Measurements from ENCODE around the gene ALDH2.

The ALDH2 gene

DNA sequence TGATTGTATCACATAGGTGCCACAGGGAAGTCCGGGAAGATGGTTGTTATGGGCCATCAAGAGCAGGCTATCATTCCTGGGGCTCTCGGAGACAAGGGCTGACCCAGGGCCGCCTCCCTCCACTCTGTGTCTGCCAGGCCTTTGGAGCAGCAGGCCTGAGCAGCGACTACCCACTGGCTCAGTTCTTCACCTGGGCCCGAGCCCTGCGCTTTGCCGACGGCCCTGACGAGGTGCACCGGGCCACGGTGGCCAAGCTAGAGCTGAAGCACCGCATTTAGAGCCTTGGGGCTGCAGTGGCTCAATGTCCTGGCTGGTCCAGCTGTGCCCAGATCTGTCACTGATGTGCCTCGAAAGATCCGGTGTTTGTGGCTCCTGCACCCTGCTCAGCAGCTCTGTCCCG lies 10.5 kb upstream of the ALDH2 start:
- Histone ChIP-seq H3K27me3 (ENCODE audit: insufficient read depth, low read length, poor library complexity) (no peaks in the 10 kb centered on the region), H2BK5ac (ENCODE audit: low read length) (no peak overlapping the region), H3K79me1 (ENCODE audit: low read length) (no peaks in the 10 kb centered on the region), H3K4me2 (ENCODE audit: low read length) (no peak overlapping the region), H3K36me3 (ENCODE audit: control insufficient read depth, insufficient read depth, low read length) (no peaks in the 10 kb centered on the region), H3K9ac (ENCODE audit: low read length) (no peak overlapping the region), H2BK15ac (replicated peaks; ENCODE audit: low read depth) (no peak overlapping the region), H2BK120ac (ENCODE audit: low read depth, low read length) (no peak overlapping the region), H4K8ac (ENCODE audit: low read depth, low read length) (no peak overlapping the region), H2AK5ac (ENCODE audit: low read length) (no peak overlapping the region), H3K4ac (ENCODE audit: low read depth, low read length) (no peak overlapping the region), H3K4me3 (ENCODE audit: low read length) (no peak overlapping the region), H3K23ac (ENCODE audit: low read length) (no peak overlapping the region), H3K18ac (ENCODE audit: low read length) (no peak overlapping the region), H3K27ac (ENCODE audit: low read depth, low read length) (no peak overlapping the region), H3K56ac (ENCODE audit: low read length) (no peak overlapping the region), H4K5ac (ENCODE audit: low read length) (no peak overlapping the region), H3K79me2 (ENCODE audit: control insufficient read depth, insufficient read depth, low read length) (no peaks in the 10 kb centered on the region), H3K4me1 (ENCODE audit: control insufficient read depth, low read depth, low read length) (peaks cover 3% of the 10 kb centered on the region)
- DNase-seq, result no peak
- no CpG with 5 or more reads among the region's 15 CpGs for WGBS (ENCODE audit: extremely low coverage, insufficient coverage, low lambda C conversion rate)

DNA sequence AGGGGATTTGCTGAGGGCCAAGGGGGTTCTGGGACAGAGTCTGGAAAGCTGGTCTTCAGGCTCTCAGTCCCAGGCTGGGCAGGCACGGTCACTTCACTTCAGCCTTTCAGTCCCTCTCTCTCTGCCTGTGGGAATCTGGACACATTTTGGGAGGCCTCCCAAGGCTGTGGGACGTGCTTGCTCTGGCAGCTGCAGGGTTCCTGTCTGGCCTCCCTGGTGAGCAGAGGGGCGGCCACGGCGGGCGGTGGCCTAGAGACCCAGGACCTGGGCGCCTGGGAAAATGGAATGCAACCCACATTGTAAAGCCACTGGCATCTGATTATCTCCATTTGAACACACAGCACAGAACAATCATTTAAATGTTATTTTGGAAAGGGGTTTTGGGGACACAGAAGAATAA lies 10.1 kb upstream of the ALDH2 start:
- Histone ChIP-seq H3K27me3 (ENCODE audit: insufficient read depth, low read length, poor library complexity) (no peaks in the 10 kb centered on the region), H3K23ac (ENCODE audit: low read length) (no peak overlapping the region), H3K27ac (ENCODE audit: low read depth, low read length) (no peak overlapping the region), H2BK15ac (replicated peaks; ENCODE audit: low read depth) (no peak overlapping the region), H2BK120ac (ENCODE audit: low read depth, low read length) (no peak overlapping the region), H3K4me2 (ENCODE audit: low read length) (no peak overlapping the region), H2AK5ac (ENCODE audit: low read length) (no peak overlapping the region), H3K18ac (ENCODE audit: low read length) (no peak overlapping the region), H3K9ac (ENCODE audit: low read length) (no peak overlapping the region), H3K56ac (ENCODE audit: low read length) (no peak overlapping the region), H4K8ac (ENCODE audit: low read depth, low read length) (no peak overlapping the region), H3K79me2 (ENCODE audit: control insufficient read depth, insufficient read depth, low read length) (no peaks in the 10 kb centered on the region), H3K4me3 (ENCODE audit: low read length) (no peak overlapping the region), H3K4ac (ENCODE audit: low read depth, low read length) (no peak overlapping the region), H4K5ac (ENCODE audit: low read length) (no peak overlapping the region), H3K79me1 (ENCODE audit: low read length) (no peaks in the 10 kb centered on the region), H3K4me1 (ENCODE audit: control insufficient read depth, low read depth, low read length) (peaks cover 3% of the 10 kb centered on the region), H3K36me3 (ENCODE audit: control insufficient read depth, insufficient read depth, low read length) (no peaks in the 10 kb centered on the region), H2BK5ac (ENCODE audit: low read length) (no peak overlapping the region)
- DNase-seq, result no peak
- WGBS (ENCODE audit: extremely low coverage, insufficient coverage, low lambda C conversion rate), result no CpG with 5 or more reads among the region's 7 CpGs

DNA sequence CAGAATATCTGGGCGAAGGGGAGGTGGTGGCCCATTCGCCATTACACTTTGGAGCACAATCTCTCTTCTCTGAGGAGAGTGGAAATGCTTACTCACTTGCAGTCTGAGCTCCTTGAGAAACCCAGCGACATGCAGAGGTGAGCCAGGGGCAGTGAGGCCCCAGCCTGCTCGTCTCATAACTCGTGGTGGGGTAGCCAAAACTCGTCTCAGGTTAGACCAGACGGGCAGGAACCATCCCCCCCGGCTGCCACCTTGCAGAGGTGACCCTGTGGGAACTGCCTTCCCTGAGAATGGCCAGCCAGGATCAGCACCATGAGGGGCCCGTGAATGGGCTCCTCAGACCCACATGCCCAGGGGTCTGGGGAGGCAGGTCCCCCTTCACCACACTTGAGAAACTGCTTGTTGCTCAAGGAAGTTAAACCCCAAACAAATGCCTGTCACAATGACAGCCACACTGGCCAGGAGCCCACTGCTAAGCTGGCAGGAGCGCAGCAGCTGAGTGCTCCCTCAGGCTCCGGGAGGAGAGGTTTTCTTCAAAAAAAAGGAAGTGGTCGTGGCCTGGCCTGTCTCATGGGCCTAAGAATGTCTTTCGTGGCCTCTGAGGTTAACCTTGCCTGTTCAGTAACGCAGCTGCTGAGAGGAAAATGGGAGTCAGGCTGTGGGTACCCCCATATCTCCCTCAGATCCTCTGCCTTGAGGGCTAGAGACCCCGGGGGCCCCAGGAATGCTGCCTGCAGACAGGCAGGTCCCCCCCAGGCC lies 9.2 kb upstream of the ALDH2 start:
- Histone ChIP-seq H3K9ac (ENCODE audit: low read length) (no peak overlapping the region), H2BK120ac (ENCODE audit: low read depth, low read length) (no peak overlapping the region), H3K18ac (ENCODE audit: low read length) (no peak overlapping the region), H3K27me3 (ENCODE audit: insufficient read depth, low read length, poor library complexity) (no peaks in the 10 kb centered on the region), H3K27ac (ENCODE audit: low read depth, low read length) (no peak overlapping the region), H2BK15ac (replicated peaks; ENCODE audit: low read depth) (no peak overlapping the region), H4K5ac (ENCODE audit: low read length) (no peak overlapping the region), H3K4ac (ENCODE audit: low read depth, low read length) (no peak overlapping the region), H3K4me3 (ENCODE audit: low read length) (no peak overlapping the region), H3K36me3 (ENCODE audit: control insufficient read depth, insufficient read depth, low read length) (no peaks in the 10 kb centered on the region), H3K4me2 (ENCODE audit: low read length) (no peak overlapping the region), H4K8ac (ENCODE audit: low read depth, low read length) (no peak overlapping the region), H2AK5ac (ENCODE audit: low read length) (no peak overlapping the region), H3K4me1 (ENCODE audit: control insufficient read depth, low read depth, low read length) (peaks cover 3% of the 10 kb centered on the region), H3K79me1 (ENCODE audit: low read length) (no peaks in the 10 kb centered on the region), H3K79me2 (ENCODE audit: control insufficient read depth, insufficient read depth, low read length) (no peaks in the 10 kb centered on the region), H3K56ac (ENCODE audit: low read length) (no peak overlapping the region), H3K23ac (ENCODE audit: low read length) (no peak overlapping the region), H2BK5ac (ENCODE audit: low read length) (no peak overlapping the region)
- WGBS (ENCODE audit: extremely low coverage, insufficient coverage, low lambda C conversion rate), result no CpG with 5 or more reads among the region's 15 CpGs
- DNase-seq, result no peak

DNA sequence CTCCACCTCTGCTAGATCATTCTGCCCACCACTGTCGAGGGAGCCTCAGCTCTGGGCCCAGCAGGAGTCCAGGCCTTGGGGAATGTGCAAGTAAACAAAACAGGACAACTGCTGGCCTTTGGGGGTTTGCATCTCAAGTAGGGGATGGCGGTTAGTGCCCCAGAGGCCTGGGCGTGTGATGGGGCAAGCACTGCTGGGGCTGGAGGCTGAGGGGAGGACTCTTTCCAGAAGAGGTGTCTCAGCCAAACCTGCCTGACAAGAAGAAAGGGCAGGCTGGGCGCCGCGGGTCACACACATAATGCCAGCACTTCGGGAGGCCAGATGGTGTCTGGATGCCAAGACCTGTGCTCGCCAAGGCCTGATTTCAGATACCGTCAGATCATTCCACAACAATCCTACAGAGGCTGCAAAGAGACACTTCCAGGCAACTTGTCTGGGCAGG lies 8.6 kb upstream of the ALDH2 start:
- Histone ChIP-seq H3K27me3 (ENCODE audit: insufficient read depth, low read length, poor library complexity) (no peaks in the 10 kb centered on the region), H3K4me3 (ENCODE audit: low read length) (no peak overlapping the region), H3K4me2 (ENCODE audit: low read length) (no peak overlapping the region), H2AK5ac (ENCODE audit: low read length) (no peak overlapping the region), H3K4me1 (ENCODE audit: control insufficient read depth, low read depth, low read length) (peaks cover 3% of the 10 kb centered on the region), H2BK15ac (replicated peaks; ENCODE audit: low read depth) (no peak overlapping the region), H3K79me1 (ENCODE audit: low read length) (no peaks in the 10 kb centered on the region), H3K23ac (ENCODE audit: low read length) (peak overlapping the region; percentile 15), H4K5ac (ENCODE audit: low read length) (no peak overlapping the region), H3K9ac (ENCODE audit: low read length) (no peak overlapping the region), H3K18ac (ENCODE audit: low read length) (no peak overlapping the region), H3K56ac (ENCODE audit: low read length) (peak overlapping the region; percentile 49), H3K27ac (ENCODE audit: low read depth, low read length) (no peak overlapping the region), H2BK5ac (ENCODE audit: low read length) (no peak overlapping the region), H3K4ac (ENCODE audit: low read depth, low read length) (no peak overlapping the region), H2BK120ac (ENCODE audit: low read depth, low read length) (no peak overlapping the region), H3K36me3 (ENCODE audit: control insufficient read depth, insufficient read depth, low read length) (no peaks in the 10 kb centered on the region), H3K79me2 (ENCODE audit: control insufficient read depth, insufficient read depth, low read length) (no peaks in the 10 kb centered on the region), H4K8ac (ENCODE audit: low read depth, low read length) (no peak overlapping the region)
- no CpG with 5 or more reads among the region's 9 CpGs for WGBS (ENCODE audit: extremely low coverage, insufficient coverage, low lambda C conversion rate)
- peak; percentile 32 for DNase-seq

DNA sequence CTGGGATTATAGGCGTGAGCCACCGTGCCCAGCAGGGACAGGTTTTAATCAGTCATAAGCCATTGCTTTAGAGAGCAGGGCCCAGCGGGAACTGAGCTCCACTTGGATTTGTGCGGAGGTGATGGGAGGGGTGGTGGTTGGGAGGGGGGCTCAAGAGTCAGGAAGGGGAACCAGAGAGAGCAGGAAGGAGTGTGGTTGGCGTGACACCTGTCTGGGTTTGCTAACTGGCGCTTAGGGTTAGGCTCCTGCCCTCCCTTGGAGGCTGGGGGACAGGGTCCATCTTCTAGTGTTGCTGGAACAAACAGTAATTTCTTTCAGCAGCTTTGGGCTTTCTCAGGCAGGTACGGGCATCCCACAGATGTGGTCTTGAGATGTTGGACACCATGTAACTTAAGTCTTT lies 7.5 kb upstream of the ALDH2 start:
- Histone ChIP-seq H3K18ac (ENCODE audit: low read length) (no peak overlapping the region), H3K9ac (ENCODE audit: low read length) (no peak overlapping the region), H3K27ac (ENCODE audit: low read depth, low read length) (no peak overlapping the region), H3K4ac (ENCODE audit: low read depth, low read length) (no peak overlapping the region), H3K23ac (ENCODE audit: low read length) (no peak overlapping the region), H3K4me1 (ENCODE audit: control insufficient read depth, low read depth, low read length) (peaks cover 3% of the 10 kb centered on the region), H3K4me2 (ENCODE audit: low read length) (no peak overlapping the region), H3K36me3 (ENCODE audit: control insufficient read depth, insufficient read depth, low read length) (no peaks in the 10 kb centered on the region), H2AK5ac (ENCODE audit: low read length) (no peak overlapping the region), H3K79me1 (ENCODE audit: low read length) (no peaks in the 10 kb centered on the region), H3K56ac (ENCODE audit: low read length) (no peak overlapping the region), H3K27me3 (ENCODE audit: insufficient read depth, low read length, poor library complexity) (no peaks in the 10 kb centered on the region), H3K4me3 (ENCODE audit: low read length) (no peak overlapping the region), H2BK5ac (ENCODE audit: low read length) (no peak overlapping the region), H4K8ac (ENCODE audit: low read depth, low read length) (no peak overlapping the region), H2BK15ac (replicated peaks; ENCODE audit: low read depth) (no peak overlapping the region), H3K79me2 (ENCODE audit: control insufficient read depth, insufficient read depth, low read length) (no peaks in the 10 kb centered on the region), H4K5ac (ENCODE audit: low read length) (no peak overlapping the region), H2BK120ac (ENCODE audit: low read depth, low read length) (no peak overlapping the region)
- DNase-seq, result no peak
- WGBS (ENCODE audit: extremely low coverage, insufficient coverage, low lambda C conversion rate), result no CpG with 5 or more reads among the region's 7 CpGs

DNA sequence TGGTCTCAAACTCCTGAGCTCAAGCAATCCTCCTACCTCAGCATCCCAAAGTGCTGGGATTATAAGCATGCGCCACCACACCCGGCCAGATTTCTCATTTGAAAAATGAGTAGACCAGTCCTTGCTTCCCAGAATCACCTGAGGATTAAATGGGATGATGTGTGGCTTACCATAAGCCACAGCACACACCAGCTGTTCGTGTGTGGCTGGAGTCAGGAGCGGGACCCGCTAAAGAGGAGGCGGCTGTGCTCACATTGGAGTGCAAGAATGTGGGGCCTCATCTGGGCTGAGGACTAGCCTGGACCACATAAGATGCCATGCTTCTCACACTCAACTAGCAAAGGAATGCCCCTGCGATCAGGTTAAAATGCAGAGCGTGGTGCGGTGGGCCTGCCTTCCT lies 6.7 kb upstream of the ALDH2 start:
- H2BK5ac ChIP-seq (ENCODE audit: low read length), result no peak overlapping the region
- H3K4me2 ChIP-seq (ENCODE audit: low read length), result no peak overlapping the region
- H3K18ac ChIP-seq (ENCODE audit: low read length), result no peak overlapping the region
- no peak overlapping the region for H3K9ac ChIP-seq (ENCODE audit: low read length)
- no peak overlapping the region for H3K23ac ChIP-seq (ENCODE audit: low read length)
- WGBS (ENCODE audit: extremely low coverage, insufficient coverage, low lambda C conversion rate), result no CpG with 5 or more reads among the region's 9 CpGs
- H3K27ac ChIP-seq (ENCODE audit: low read depth, low read length), result no peak overlapping the region
- H4K8ac ChIP-seq (ENCODE audit: low read depth, low read length), result no peak overlapping the region
- H3K4me3 ChIP-seq (ENCODE audit: low read length), result no peak overlapping the region
- H3K36me3 ChIP-seq (ENCODE audit: control insufficient read depth, insufficient read depth, low read length), result no peaks in the 10 kb centered on the region
- no peaks in the 10 kb centered on the region for H3K79me2 ChIP-seq (ENCODE audit: control insufficient read depth, insufficient read depth, low read length)
- no peak for DNase-seq
- no peak overlapping the region for H2BK15ac ChIP-seq (replicated peaks; ENCODE audit: low read depth)
- no peaks in the 10 kb centered on the region for H3K79me1 ChIP-seq (ENCODE audit: low read length)
- H4K5ac ChIP-seq (ENCODE audit: low read length), result no peak overlapping the region
- no peak overlapping the region for H2AK5ac ChIP-seq (ENCODE audit: low read length)
- H3K56ac ChIP-seq (ENCODE audit: low read length), result no peak overlapping the region
- no peaks in the 10 kb centered on the region for H3K27me3 ChIP-seq (ENCODE audit: insufficient read depth, low read length, poor library complexity)
- no peak overlapping the region for H3K4ac ChIP-seq (ENCODE audit: low read depth, low read length)
- peaks cover 3% of the 10 kb centered on the region for H3K4me1 ChIP-seq (ENCODE audit: control insufficient read depth, low read depth, low read length)
- no peak overlapping the region for H2BK120ac ChIP-seq (ENCODE audit: low read depth, low read length)

Measured in mesendoderm (in vitro differentiated cells).